Mesenchymal stem cell (in vitro differentiated cells and primary cell): ENCODE data around the gene MAPK8IP2.
A peak's percentile ranks its signal among the peaks of the same experiment; 100 is the strongest.

Experiments used
- DNase-seq: peaks from one replicate; pipeline ENCODE4 v3.0.0-alpha.2; 2013
- H2AFZ ChIP-seq: one replicate; pipeline ENCODE4 v1.6.1; 2013; ENCODE audit warnings: low read depth, mild to moderate bottlenecking, control low read depth, inconsistent platforms, low read length, moderate library complexity
- H2AK5ac ChIP-seq: 2 replicates; pipeline ENCODE4 v1.6.1; 2013; ENCODE audit warnings: low read length, moderate library complexity, mild to moderate bottlenecking, inconsistent platforms; ENCODE audit not compliant: severe bottlenecking
- H2BK120ac ChIP-seq: one replicate; pipeline ENCODE4 v1.6.1; 2013; ENCODE audit warnings: low read depth, mild to moderate bottlenecking, inconsistent platforms, low read length, moderate library complexity
- H2BK12ac ChIP-seq, 2 experiments: one replicate each; pipeline ENCODE4 v1.6.1; 2013; ENCODE audit warnings: inconsistent platforms in 2 of 2, low read length in 2 of 2, mild to moderate bottlenecking in 2 of 2, moderate library complexity in 2 of 2, control low read depth in 1 of 2
- H2BK15ac ChIP-seq: one replicate; pipeline ENCODE4 v1.6.1; 2013; ENCODE audit warnings: mild to moderate bottlenecking, low read depth, inconsistent platforms; ENCODE audit not compliant: poor library complexity, severe bottlenecking
- H2BK5ac ChIP-seq: 2 replicates; pipeline ENCODE4 v1.6.1; 2013; ENCODE audit warnings: low read depth, mild to moderate bottlenecking, low read length, control low read depth, inconsistent platforms; ENCODE audit not compliant: poor library complexity, severe bottlenecking
- H3K14ac ChIP-seq, 2 experiments: one replicate each; pipeline ENCODE4 v1.6.1; 2013; ENCODE audit warnings: inconsistent platforms in 2 of 2, low read length in 2 of 2, control low read depth in 1 of 2, mild to moderate bottlenecking in 1 of 2, moderate library complexity in 1 of 2
- H3K18ac ChIP-seq, 2 experiments: one replicate each; pipeline ENCODE4 v1.6.1; 2013; ENCODE audit warnings: inconsistent platforms in 2 of 2, low read length in 2 of 2, control low read depth in 1 of 2, low read depth in 1 of 2, mild to moderate bottlenecking in 1 of 2
- H3K23ac ChIP-seq, 2 experiments: one replicate each; pipeline ENCODE4 v1.6.1; 2013; ENCODE audit warnings: inconsistent platforms in 2 of 2, low read length in 2 of 2, mild to moderate bottlenecking in 2 of 2, moderate library complexity in 2 of 2, control low read depth in 1 of 2
- H3K27ac ChIP-seq: 2 replicates; pipeline ENCODE4 v1.5.1; 2013; ENCODE audit warnings: mild to moderate bottlenecking, moderate library complexity, low read length, control low read depth, inconsistent platforms; ENCODE audit not compliant: poor library complexity, severe bottlenecking
- H3K27me3 ChIP-seq, 2 experiments: 2 replicates each; pipeline versions ENCODE4 v1.6.1 to v1.7.0; 2013; ENCODE audit warnings: low read length in 2 of 2, mild to moderate bottlenecking in 2 of 2, moderate library complexity in 2 of 2, control low read depth in 1 of 2, inconsistent platforms in 1 of 2; ENCODE audit not compliant: control insufficient read depth in 1 of 2, insufficient read depth in 1 of 2
- H3K36me3 ChIP-seq, 2 experiments: 2 replicates each; pipeline versions ENCODE4 v1.6.1 to v1.7.0; 2013; ENCODE audit warnings: low read length in 2 of 2, control low read depth in 1 of 2, inconsistent platforms in 1 of 2, low read depth in 1 of 2, mild to moderate bottlenecking in 1 of 2; ENCODE audit not compliant: insufficient read depth in 2 of 2, control insufficient read depth in 1 of 2
- H3K4ac ChIP-seq, 2 experiments: one replicate each; pipeline ENCODE4 v1.6.1; 2013; ENCODE audit warnings: inconsistent platforms in 2 of 2, low read length in 2 of 2, mild to moderate bottlenecking in 2 of 2, moderate library complexity in 2 of 2, control low read depth in 1 of 2, low read depth in 1 of 2
- H3K4me1 ChIP-seq: 2 replicates; pipeline ENCODE4 v1.6.1; 2013; ENCODE audit warnings: low read depth, low read length, control low read depth; ENCODE audit not compliant: control insufficient read depth, insufficient read depth
- H3K4me2 ChIP-seq: 2 replicates; pipeline ENCODE4 v1.6.1; 2013; ENCODE audit warnings: low read length, mild to moderate bottlenecking, inconsistent platforms; ENCODE audit not compliant: poor library complexity, severe bottlenecking
- H3K4me3 ChIP-seq, 2 experiments: 2 replicates each; pipeline versions ENCODE4 v1.5.1 to v1.7.0; 2013; ENCODE audit warnings: low read length in 2 of 2, mild to moderate bottlenecking in 2 of 2, control low read depth in 1 of 2, low read depth in 1 of 2; ENCODE audit not compliant: insufficient read depth in 1 of 2
- H3K79me1 ChIP-seq: replicated peaks from 2 replicates; pipeline ENCODE4 v1.6.1; 2013; ENCODE audit warnings: mild to moderate bottlenecking, control low read depth, low read length, inconsistent platforms; ENCODE audit not compliant: poor library complexity, severe bottlenecking
- H3K9ac ChIP-seq: 2 replicates; pipeline ENCODE4 v1.7.0; 2013; ENCODE audit warnings: mild to moderate bottlenecking, low read length, moderate library complexity
- H3K9me3 ChIP-seq: 2 replicates; pipeline ENCODE4 v1.7.0; 2013; ENCODE audit warnings: mild to moderate bottlenecking, low read length; ENCODE audit not compliant: control insufficient read depth
- H4K8ac ChIP-seq: one replicate; pipeline ENCODE4 v1.6.1; 2013; ENCODE audit warnings: inconsistent platforms, mild to moderate bottlenecking, low read length, moderate library complexity
- H4K91ac ChIP-seq: one replicate; pipeline ENCODE4 v1.6.1; 2013; ENCODE audit warnings: mild to moderate bottlenecking, low read length, inconsistent platforms
- WGBS: methylation state at CpG from one replicate; pipeline ENCODE4 v1.1.7; 2013; ENCODE audit warnings: mixed read lengths; 5-methylcytosine and 5-hydroxymethylcytosine counted together

The MAPK8IP2 gene

GRCh38 chr22:50625131-50625567, 24.6 kb downstream of the MAPK8IP2 start:
- H3K4ac ChIP-seq: no peak overlapping the region
- no peaks in the 10 kb centered on the region for H3K9me3 ChIP-seq
- H3K27ac ChIP-seq: no peak overlapping the region
- H4K91ac ChIP-seq: no peak overlapping the region
- no peak overlapping the region for H3K9ac ChIP-seq
- H2BK5ac ChIP-seq: no peak overlapping the region
- no peak for DNase-seq
- peaks cover 27% of the 10 kb centered on the region for H3K4me1 ChIP-seq
- H2AFZ ChIP-seq: no peak overlapping the region
- H3K4me2 ChIP-seq: no peak overlapping the region
- no peak overlapping the region for H3K14ac ChIP-seq
- no peak overlapping the region for H2AK5ac ChIP-seq
- no peak overlapping the region for H3K4me3 ChIP-seq
- H4K8ac ChIP-seq: no peak overlapping the region
- 93% methylated on average over 14 of the region's 14 CpGs for WGBS
- no peak overlapping the region for H2BK12ac ChIP-seq
- H3K18ac ChIP-seq: no peak overlapping the region
- H3K36me3 ChIP-seq: peaks cover 0 to 27% of the 10 kb centered on the region in 2 experiments
- H3K23ac ChIP-seq: no peak overlapping the region
- H2BK120ac ChIP-seq: no peak overlapping the region
- H3K79me1 ChIP-seq: peaks cover 21% of the 10 kb centered on the region
- peaks cover 15 to 24% of the 10 kb centered on the region in 2 experiments for H3K27me3 ChIP-seq
- H2BK15ac ChIP-seq: no peak overlapping the region

DNA sequence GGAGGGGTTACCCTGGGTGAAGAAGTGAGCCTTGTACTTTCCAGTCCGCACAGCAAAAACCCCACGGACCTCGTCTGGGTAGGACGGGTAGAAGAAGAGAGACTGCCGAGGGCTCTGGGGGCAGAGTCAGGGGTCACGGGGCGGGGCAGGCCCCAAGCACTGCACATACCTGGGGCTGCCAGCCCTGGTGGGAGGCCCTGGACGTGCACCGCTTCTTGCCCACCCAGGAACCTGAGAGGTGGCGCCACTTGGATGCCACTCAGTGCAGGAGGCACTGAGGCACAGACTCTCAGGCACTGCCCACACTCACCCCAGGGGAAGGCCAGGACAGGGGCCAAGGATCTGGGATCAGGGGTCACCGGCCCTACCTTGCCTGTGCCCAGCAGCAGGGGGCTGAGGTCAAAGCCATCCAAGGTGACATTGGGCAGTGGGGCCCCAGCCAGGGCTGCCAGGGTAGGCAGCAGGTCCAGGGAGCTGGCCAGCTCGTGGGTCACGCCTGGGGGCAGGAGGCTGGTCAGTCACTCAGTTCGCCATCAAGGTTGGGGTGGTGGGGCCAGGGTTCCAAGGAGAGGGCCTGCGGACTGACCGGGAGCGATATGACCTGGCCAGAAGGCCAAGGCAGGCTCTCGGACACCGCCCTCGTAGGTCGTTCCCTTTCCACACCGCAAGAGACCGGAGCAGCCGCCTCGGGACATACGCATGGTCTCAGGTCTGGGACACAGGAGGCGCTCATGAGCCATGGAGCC, 25.1 kb downstream of the MAPK8IP2 start:
- no peak overlapping the region for H3K23ac ChIP-seq
- no peak overlapping the region for H3K4me3 ChIP-seq
- H2BK5ac ChIP-seq: no peak overlapping the region
- no peak overlapping the region for H2BK120ac ChIP-seq
- H3K4me1 ChIP-seq: peaks cover 25% of the 10 kb centered on the region
- no peak overlapping the region for H2AK5ac ChIP-seq
- 92% methylated on average over 27 of the region's 27 CpGs for WGBS
- H3K9ac ChIP-seq: no peak overlapping the region
- H4K8ac ChIP-seq: no peak overlapping the region
- no peak overlapping the region for H2AFZ ChIP-seq
- no peak overlapping the region for H3K18ac ChIP-seq
- peaks cover 13 to 21% of the 10 kb centered on the region in 2 experiments for H3K27me3 ChIP-seq
- H3K9me3 ChIP-seq: no peaks in the 10 kb centered on the region
- no peak overlapping the region for H2BK12ac ChIP-seq
- no peak overlapping the region for H3K14ac ChIP-seq
- H3K36me3 ChIP-seq: peaks cover 0 to 27% of the 10 kb centered on the region in 2 experiments
- no peak overlapping the region for H4K91ac ChIP-seq
- no peak for DNase-seq
- H2BK15ac ChIP-seq: peak overlapping the region; percentile 36
- H3K4ac ChIP-seq: no peak overlapping the region
- H3K4me2 ChIP-seq: no peak overlapping the region
- H3K27ac ChIP-seq: no peak overlapping the region
- H3K79me1 ChIP-seq: peaks cover 21% of the 10 kb centered on the region

- H3K14ac ChIP-seq: no peak overlapping the region
- peaks cover 21% of the 10 kb centered on the region for H3K79me1 ChIP-seq
- H2BK12ac ChIP-seq: no peak overlapping the region
- no peak overlapping the region for H3K27ac ChIP-seq
- no peak overlapping the region for H2AFZ ChIP-seq
- no peak overlapping the region for H2AK5ac ChIP-seq
- no peak overlapping the region for H2BK120ac ChIP-seq
- peaks cover 7 to 15% of the 10 kb centered on the region in 2 experiments for H3K27me3 ChIP-seq
- no peak overlapping the region for H3K4me2 ChIP-seq
- H2BK5ac ChIP-seq: no peak overlapping the region
- no peak overlapping the region for H3K18ac ChIP-seq
- H4K91ac ChIP-seq: no peak overlapping the region
- H3K4me1 ChIP-seq: peaks cover 23% of the 10 kb centered on the region
- H3K9ac ChIP-seq: no peak overlapping the region
- no peak overlapping the region for H3K4ac ChIP-seq
- no peaks in the 10 kb centered on the region for H3K9me3 ChIP-seq
- H3K23ac ChIP-seq: no peak overlapping the region
- H3K36me3 ChIP-seq: peaks cover 0 to 27% of the 10 kb centered on the region in 2 experiments
- no peak overlapping the region for H2BK15ac ChIP-seq
- no peak for DNase-seq
- 89% methylated on average over 12 of the region's 12 CpGs for WGBS
- peak overlapping the region; percentile 36 for H4K8ac ChIP-seq
- no peak overlapping the region for H3K4me3 ChIP-seq
These were observed 25.8 kb downstream of the MAPK8IP2 start for GRCh38 chr22:50626314-50626849.

- Histone ChIP-seq H3K4ac (peak overlapping the region in 1 of 2 experiments; percentile 66), H4K91ac (peak overlapping the region; percentile 40)
These were observed 26.5 kb downstream of the MAPK8IP2 start for GRCh38 chr22:50626850-50627641.

More at GRCh38 chr22:50626850-50627641, 26.5 kb downstream of the MAPK8IP2 start:
- Histone ChIP-seq H3K18ac (peak overlapping the region; percentile 41 to 91), H2BK5ac (no peak overlapping the region), H2AK5ac (no peak overlapping the region), H2BK15ac (no peak overlapping the region), H3K79me1 (peaks cover 21% of the 10 kb centered on the region), H3K14ac (peak overlapping the region in 1 of 2 experiments; percentile 87), H3K23ac (peak overlapping the region in 1 of 2 experiments; percentile 34), H3K4me3 (peak overlapping the region; percentile 84 to 93), H3K27me3 (peaks cover under 1 to 8% of the 10 kb centered on the region in 2 experiments), H3K9me3 (no peaks in the 10 kb centered on the region), H3K4me1 (peaks cover 23% of the 10 kb centered on the region), H3K4me2 (peak overlapping the region; percentile 94), H3K36me3 (peaks cover 0 to 27% of the 10 kb centered on the region in 2 experiments), H2BK12ac (peak overlapping the region in 1 of 2 experiments; percentile 10), H2BK120ac (no peak overlapping the region), H3K27ac (no peak overlapping the region), H3K9ac (peak overlapping the region; percentile 92), H2AFZ (peak overlapping the region; percentile 92), H4K8ac (peak overlapping the region; percentile 94)
- 80% methylated on average over 42 of the region's 42 CpGs for WGBS
- no peak for DNase-seq
